CD4-positive, alpha-beta T cell (primary cell): ENCODE results near the gene DHRS13. TPM values are rescaled to one million over a fixed set of nuclear protein-coding genes. Genes with fewer than 3 reads are reported as not detected.

Experiments used
- ATAC-seq: fragments of 200-7000 bp; cut with Tn5 transposase; one replicate; pipeline ENCODE4 v1.10.0; 2022; ENCODE audit warnings: mild to moderate bottlenecking; ENCODE audit not compliant: poor library complexity
- CTCF ChIA-PET: fragments of 350-600 bp; sonication (Branson Sonifier 250); formaldehyde crosslinking; loops from one replicate; lab custom pipeline; 2021; ENCODE audit warnings: antibody characterized with exemption, inconsistent platforms; lab: Charles Lee
- POLR2A ChIA-PET: fragments of 350-600 bp; sonication (Branson Sonifier 250); formaldehyde crosslinking; loops from one replicate; lab custom pipeline; 2021; ENCODE audit warnings: antibody characterized with exemption, inconsistent platforms; lab: Charles Lee
- DNase-seq, 14 experiments: peaks; one replicate each; pipeline ENCODE4 v3.0.0-alpha.2; 2013 to 2020; ENCODE audit warnings: mixed read lengths in 2 of 14
- H3K27ac ChIP-seq, 2 donors: one replicate each; pipeline versions ENCODE4 v1.5.1 to v1.7.0; 2013; ENCODE audit warnings: low read length in 2 of 2, low read depth in 1 of 2, mild to moderate bottlenecking in 1 of 2
- H3K27me3 ChIP-seq, 2 experiments: 1 replicate in 1 of 2; 2 replicates in 1 of 2; pipeline versions ENCODE4 v1.6.1 to v1.7.0; 2013; ENCODE audit warnings: low read length in 2 of 2, control low read depth in 1 of 2, mild to moderate bottlenecking in 1 of 2, moderate library complexity in 1 of 2; ENCODE audit not compliant: insufficient read depth in 2 of 2, control insufficient read depth in 1 of 2
- H3K36me3 ChIP-seq: one replicate; pipeline ENCODE4 v1.6.1; 2013; ENCODE audit warnings: low read length, control low read depth; ENCODE audit not compliant: insufficient read depth
- H3K4me1 ChIP-seq: one replicate; pipeline ENCODE4 v1.6.1; 2013; ENCODE audit warnings: low read length, control low read depth; ENCODE audit not compliant: insufficient read depth
- H3K4me3 ChIP-seq: one replicate; pipeline ENCODE4 v1.5.1; 2013; ENCODE audit warnings: mild to moderate bottlenecking, low read length, moderate library complexity
- H3K9me3 ChIP-seq, 2 experiments: 1 replicate in 1 of 2; 2 replicates in 1 of 2; pipeline versions ENCODE4 v1.6.1 to v1.7.0; 2013; ENCODE audit warnings: low read length in 2 of 2, mild to moderate bottlenecking in 2 of 2, control low read depth in 1 of 2, moderate library complexity in 1 of 2; ENCODE audit not compliant: control insufficient read depth in 1 of 2, insufficient read depth in 1 of 2
- H3K27ac Mint-ChIP-seq: one replicate; pipeline ENCODE4 v1.8.0; 2020; ENCODE audit warnings: mixed read lengths
- H3K27me3 Mint-ChIP-seq: one replicate; pipeline ENCODE4 v1.8.0; 2021; ENCODE audit warnings: mixed read lengths
- H3K36me3 Mint-ChIP-seq: one replicate; pipeline ENCODE4 v1.8.0; 2021; ENCODE audit warnings: low read depth, mixed read lengths
- H3K4me1 Mint-ChIP-seq: one replicate; pipeline ENCODE4 v1.8.0; 2021; ENCODE audit warnings: low read depth, mixed read lengths
- H3K4me3 Mint-ChIP-seq: one replicate; pipeline ENCODE4 v1.8.0; 2020; ENCODE audit warnings: mild to moderate bottlenecking, mixed read lengths
- H3K9me3 Mint-ChIP-seq: one replicate; pipeline ENCODE4 v1.8.0; 2020; ENCODE audit warnings: mixed read lengths
- intact Hi-C, 2 experiments: fragments of 100-400 bp; cut with DNase I in 1 of 2; cut with micrococcal nuclease in 1 of 2; formaldehyde crosslinking; loops; one replicate each; pipeline versions ENCODE4 v1.15.1 to v1.9.0; 2023 to 2025; cut with DNase I, micrococcal nuclease
- total RNA-seq, 174 experiments: library from RNA in 2 of 174; stranded (reverse) in 2 of 174; gene quantifications; one replicate each; pipeline ENCODE4 v1.2.3 and lab custom pipeline; 2021 to 2026
- TF ChIP-seq, protein P1 (sequence below): fragments of 200-600 bp; IDR thresholded peaks from one replicate; pipeline ENCODE4 v1.8.0; 2022; ENCODE audit warnings: antibody characterized with exemption, mild to moderate bottlenecking

The DHRS13 gene
- total RNA-seq, 2 experiments from 2014 or later = 33.5 to 34.3 TPM

- Histone ChIP-seq H3K4me1 (no peaks in the 10 kb centered on the region), H3K4me3 (no peak overlapping the region), H3K27ac (no peak overlapping the region), H3K36me3 (peaks cover 94% of the 10 kb centered on the region), H3K27me3 (no peaks in the 10 kb centered on the region), H3K9me3 (no peaks in the 10 kb centered on the region)
- no peak for DNase-seq
- intact Hi-C loops = loop anchor here in 1 of 2 experiments (2.0 to 5.0 kb wide), 2 partner anchors 35 to 191 kb away; partner anchors contain the start of genes PHF12 and TLCD1
- no peaks in the 10 kb centered on the region for H3K9me3 Mint-ChIP-seq
- peaks cover 13% of the 10 kb centered on the region for H3K4me1 Mint-ChIP-seq
- CTCF ChIA-PET = interaction anchor here (1.4 to 2.3 kb wide), 5 partner anchors 11 to 191 kb away, joined by 4 to 10 read pairs (median 5); partner anchors contain the start of genes DHRS13 and TLCD1
- no peaks in the 10 kb centered on the region for H3K27me3 Mint-ChIP-seq
- H3K4me3 Mint-ChIP-seq = no peak overlapping the region
- no peak for ATAC-seq
- peaks cover 94% of the 10 kb centered on the region for H3K36me3 Mint-ChIP-seq
- POLR2A ChIA-PET = interaction anchor here (1.1 to 2.1 kb wide), 3 partner anchors 10 to 191 kb away, joined by 3 to 6 read pairs (median 3); no protein-coding TSS in a partner anchor
- H3K27ac Mint-ChIP-seq = peak overlapping the region; percentile 44
- TF ChIP-seq, protein P1, sequence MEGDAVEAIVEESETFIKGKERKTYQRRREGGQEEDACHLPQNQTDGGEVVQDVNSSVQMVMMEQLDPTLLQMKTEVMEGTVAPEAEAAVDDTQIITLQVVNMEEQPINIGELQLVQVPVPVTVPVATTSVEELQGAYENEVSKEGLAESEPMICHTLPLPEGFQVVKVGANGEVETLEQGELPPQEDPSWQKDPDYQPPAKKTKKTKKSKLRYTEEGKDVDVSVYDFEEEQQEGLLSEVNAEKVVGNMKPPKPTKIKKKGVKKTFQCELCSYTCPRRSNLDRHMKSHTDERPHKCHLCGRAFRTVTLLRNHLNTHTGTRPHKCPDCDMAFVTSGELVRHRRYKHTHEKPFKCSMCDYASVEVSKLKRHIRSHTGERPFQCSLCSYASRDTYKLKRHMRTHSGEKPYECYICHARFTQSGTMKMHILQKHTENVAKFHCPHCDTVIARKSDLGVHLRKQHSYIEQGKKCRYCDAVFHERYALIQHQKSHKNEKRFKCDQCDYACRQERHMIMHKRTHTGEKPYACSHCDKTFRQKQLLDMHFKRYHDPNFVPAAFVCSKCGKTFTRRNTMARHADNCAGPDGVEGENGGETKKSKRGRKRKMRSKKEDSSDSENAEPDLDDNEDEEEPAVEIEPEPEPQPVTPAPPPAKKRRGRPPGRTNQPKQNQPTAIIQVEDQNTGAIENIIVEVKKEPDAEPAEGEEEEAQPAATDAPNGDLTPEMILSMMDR = no peak
These were observed 14.6 kb upstream of the DHRS13 start for GRCh38 chr17:28917465-28917864.

DNA sequence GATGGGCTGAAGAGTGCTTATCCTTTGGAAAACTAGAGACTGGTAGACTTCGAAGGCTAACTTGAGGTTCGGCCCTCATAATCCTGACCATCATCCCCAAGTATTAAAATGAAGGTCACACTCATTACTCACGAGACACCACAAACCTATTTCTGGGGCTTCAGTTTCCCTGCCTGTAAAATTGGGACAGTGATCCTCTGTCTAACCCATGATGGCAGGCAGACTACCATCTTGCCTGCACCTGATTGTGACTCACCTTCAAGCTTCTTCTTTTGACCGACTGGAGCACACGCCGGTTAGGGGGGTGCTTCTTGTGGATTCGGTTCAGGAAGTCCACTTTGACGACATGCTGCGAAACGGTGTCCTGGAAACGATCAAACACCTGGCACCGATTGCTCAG, 14.2 kb upstream of the DHRS13 start:
- DNase-seq (no peak), ATAC-seq (no peak)
- no peaks in the 10 kb centered on the region for H3K9me3 ChIP-seq
- Mint-ChIP-seq H3K27me3 (no peaks in the 10 kb centered on the region), H3K9me3 (no peaks in the 10 kb centered on the region), H3K27ac (peak overlapping the region; percentile 34), H3K36me3 (peaks cover 95% of the 10 kb centered on the region), H3K4me3 (no peak overlapping the region), H3K4me1 (peaks cover 12% of the 10 kb centered on the region)
- no peaks in the 10 kb centered on the region for H3K27me3 ChIP-seq
- CTCF ChIA-PET = interaction anchor here (0.8 to 2.3 kb wide), 8 partner anchors 9 to 190 kb away, joined by 3 to 13 read pairs (median 5); partner anchors contain the start of genes DHRS13 and TLCD1
- peaks cover 94% of the 10 kb centered on the region for H3K36me3 ChIP-seq
- POLR2A ChIA-PET = interaction anchor here (1.0 to 2.1 kb wide), 4 partner anchors 8 to 190 kb away, joined by 3 to 6 read pairs (median 4); no protein-coding TSS in a partner anchor
- no peak overlapping the region for H3K4me3 ChIP-seq
- H3K4me1 ChIP-seq = no peaks in the 10 kb centered on the region
- intact Hi-C loops = loop anchor here in 1 of 2 experiments (2.0 to 5.0 kb wide), 2 partner anchors 35 to 190 kb away; partner anchors contain the start of genes PHF12 and TLCD1
- TF ChIP-seq, protein P1 = no peak
- H3K27ac ChIP-seq = no peak overlapping the region

DNA sequence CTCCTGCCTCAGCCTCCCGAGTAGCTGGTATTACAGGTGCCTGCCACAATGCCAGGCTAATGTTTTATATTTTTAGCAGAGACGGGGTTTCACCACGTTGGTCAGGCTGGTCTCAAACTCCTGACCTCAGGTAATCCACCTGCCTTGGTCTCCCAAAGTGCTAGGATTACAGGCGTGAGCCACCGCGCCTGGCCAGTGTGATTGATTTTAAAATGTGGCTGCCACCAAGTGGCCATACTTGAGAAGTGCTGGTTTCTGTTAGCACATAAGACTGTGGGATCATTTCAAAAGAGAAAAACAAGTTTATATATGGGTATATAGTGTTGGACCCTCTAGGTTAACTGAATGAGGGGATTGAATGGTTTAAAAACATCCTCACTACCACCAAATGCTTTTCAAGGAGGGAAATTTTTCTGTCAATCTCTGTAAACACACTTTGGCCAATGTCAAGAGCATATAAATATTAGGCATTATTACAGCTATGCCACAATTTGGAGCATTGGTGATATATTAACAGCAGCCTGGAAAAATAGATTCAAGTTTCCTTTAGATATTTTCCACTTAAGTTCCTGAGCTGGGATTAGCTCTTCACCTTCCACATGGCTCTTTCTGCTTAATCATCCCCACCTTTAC, 13.5 kb upstream of the DHRS13 start:
- H3K36me3 ChIP-seq = peaks cover 94% of the 10 kb centered on the region
- no peaks in the 10 kb centered on the region for H3K9me3 ChIP-seq
- no peak overlapping the region for H3K4me3 ChIP-seq
- H3K4me1 ChIP-seq = no peaks in the 10 kb centered on the region
- intact Hi-C loops = loop anchor here (1.0 to 5.0 kb wide), 5 partner anchors 13 to 190 kb away; partner anchors contain the start of genes DHRS13 (in 1 of the 2), PHF12 (in 1 of the 2) and TLCD1 (in 1 of the 2)
- Mint-ChIP-seq H3K9me3 (no peaks in the 10 kb centered on the region), H3K4me1 (peaks cover 8% of the 10 kb centered on the region), H3K36me3 (peaks cover 95% of the 10 kb centered on the region), H3K4me3 (no peak overlapping the region), H3K27me3 (no peaks in the 10 kb centered on the region), H3K27ac (peak overlapping the region; percentile 34)
- ChIA-PET CTCF (interaction anchor here (0.8 to 2.3 kb wide), 12 partner anchors 10 to 190 kb away, joined by 3 to 13 read pairs (median 4); partner anchors contain the start of genes DHRS13 and TLCD1), POLR2A (interaction anchor here (1.0 to 1.5 kb wide), 4 partner anchors 9 to 33 kb away, joined by 3 to 4 read pairs (median 4); partner anchors contain the start of gene FLOT2)
- DNase-seq (peak in 12 of 14 experiments; percentile 22 to 72 (median 38)), ATAC-seq (peak; percentile 86)
- TF ChIP-seq, protein P1 = peak; percentile 85
- no peak overlapping the region for H3K27ac ChIP-seq
- H3K27me3 ChIP-seq = no peaks in the 10 kb centered on the region
